AG04449 (cell line): ENCODE results near the gene CNTNAP2.

Experiments used
- CTCF ChIA-PET: fragments of 350-600 bp; formaldehyde crosslinking; extraction: SDS; loops from one replicate; lab custom pipeline; 2021; ENCODE audit warnings: antibody characterized with exemption; lab: Yijun Ruan, JAX
- POLR2A ChIA-PET: fragments of 400-600, 350-600 bp; formaldehyde crosslinking; extraction: SDS; loops from one replicate; lab custom pipeline; 2020; ENCODE audit warnings: antibody characterized with exemption, inconsistent platforms; lab: Yijun Ruan, JAX
- DNase-seq: peaks from one replicate; pipeline ENCODE4 v3.0.0-alpha.2; 2010; ENCODE audit warnings: low read depth, low spot score
- H3K4me3 ChIP-seq: 2 replicates; pipeline ENCODE4 v1.5.1; 2011; ENCODE audit warnings: low read depth, mild to moderate bottlenecking, control low read depth, low read length
- TF ChIP-seq, protein P1 (sequence below): IDR thresholded peaks from one replicate; pipeline ENCODE4 v1.5.1; 2011; ENCODE audit warnings: mild to moderate bottlenecking, moderate library complexity, low read length, control low read depth, inconsistent platforms; ENCODE audit not compliant: insufficient read depth; ENCODE audit errors: missing control alignments

CNTNAP2 gene

DNA sequence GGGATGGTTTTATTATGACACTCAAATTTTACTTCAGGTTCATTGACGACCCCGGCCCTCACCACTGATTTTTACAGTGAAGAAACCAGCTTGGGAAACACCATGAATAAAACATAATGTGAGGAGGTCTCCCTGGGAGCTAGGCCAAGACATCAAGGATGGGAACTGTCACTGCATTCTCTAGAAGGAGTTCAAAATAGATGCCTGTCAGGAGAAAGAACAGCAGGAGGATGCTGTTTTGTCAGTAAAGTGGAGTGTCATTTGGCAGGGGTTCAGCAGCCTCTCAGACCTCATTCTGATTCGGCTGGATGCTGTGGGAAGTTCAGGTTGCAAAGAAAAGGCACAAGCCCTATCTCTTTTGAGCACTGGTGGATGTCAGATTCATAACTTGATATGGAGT lies 2113.7 kb downstream of the CNTNAP2 start:
- no peak for DNase-seq
- TF ChIP-seq, protein P1, sequence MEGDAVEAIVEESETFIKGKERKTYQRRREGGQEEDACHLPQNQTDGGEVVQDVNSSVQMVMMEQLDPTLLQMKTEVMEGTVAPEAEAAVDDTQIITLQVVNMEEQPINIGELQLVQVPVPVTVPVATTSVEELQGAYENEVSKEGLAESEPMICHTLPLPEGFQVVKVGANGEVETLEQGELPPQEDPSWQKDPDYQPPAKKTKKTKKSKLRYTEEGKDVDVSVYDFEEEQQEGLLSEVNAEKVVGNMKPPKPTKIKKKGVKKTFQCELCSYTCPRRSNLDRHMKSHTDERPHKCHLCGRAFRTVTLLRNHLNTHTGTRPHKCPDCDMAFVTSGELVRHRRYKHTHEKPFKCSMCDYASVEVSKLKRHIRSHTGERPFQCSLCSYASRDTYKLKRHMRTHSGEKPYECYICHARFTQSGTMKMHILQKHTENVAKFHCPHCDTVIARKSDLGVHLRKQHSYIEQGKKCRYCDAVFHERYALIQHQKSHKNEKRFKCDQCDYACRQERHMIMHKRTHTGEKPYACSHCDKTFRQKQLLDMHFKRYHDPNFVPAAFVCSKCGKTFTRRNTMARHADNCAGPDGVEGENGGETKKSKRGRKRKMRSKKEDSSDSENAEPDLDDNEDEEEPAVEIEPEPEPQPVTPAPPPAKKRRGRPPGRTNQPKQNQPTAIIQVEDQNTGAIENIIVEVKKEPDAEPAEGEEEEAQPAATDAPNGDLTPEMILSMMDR = no peak
- POLR2A ChIA-PET = no interaction called here
- CTCF ChIA-PET = no interaction called here
- no peak overlapping the region for H3K4me3 ChIP-seq

DNA sequence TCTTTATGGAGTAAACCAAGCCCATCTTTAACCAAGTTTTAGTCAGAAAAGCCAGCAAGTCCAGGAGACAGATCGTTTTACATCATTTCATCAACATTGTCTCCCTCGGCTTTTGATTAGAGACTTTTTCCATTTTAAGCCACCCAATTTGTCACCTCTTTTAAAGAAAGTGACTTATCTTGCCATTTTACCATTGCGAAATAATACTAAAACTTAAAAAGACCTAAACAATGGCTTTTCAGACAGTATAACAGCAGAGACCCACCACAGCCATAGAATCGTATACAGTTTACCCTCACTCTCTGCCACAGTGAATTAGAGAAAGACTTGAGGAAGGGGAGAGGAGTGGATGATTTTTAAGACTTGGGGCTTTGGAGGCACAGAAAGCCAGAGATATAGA lies 2114.3 kb downstream of the CNTNAP2 start:
- TF ChIP-seq, protein P1 = no peak
- ChIA-PET POLR2A (no interaction called here), CTCF (no interaction called here)
- H3K4me3 ChIP-seq = no peak overlapping the region
- DNase-seq = no peak

DNA sequence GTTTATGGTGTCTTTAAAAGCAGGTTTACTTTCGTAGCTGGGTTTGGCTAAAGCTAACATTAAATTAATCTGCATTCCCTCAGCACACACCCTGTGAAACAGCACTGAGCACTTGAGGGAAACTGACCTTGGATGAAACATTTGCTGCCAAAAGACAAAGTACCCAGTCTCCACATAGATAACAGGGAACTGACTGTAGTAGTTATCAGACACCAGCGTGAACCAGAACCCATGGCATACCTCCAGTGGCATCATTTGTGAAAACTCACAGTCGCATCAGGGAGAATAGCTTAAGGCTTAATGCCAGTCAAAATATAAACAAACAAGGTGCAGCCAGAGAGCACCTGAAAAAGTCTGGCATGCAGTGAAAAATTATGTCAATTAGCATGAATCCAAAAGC lies 2116.2 kb downstream of the CNTNAP2 start:
- TF ChIP-seq, protein P1 = no peak
- POLR2A ChIA-PET = no interaction called here
- DNase-seq = no peak
- no peak overlapping the region for H3K4me3 ChIP-seq
- CTCF ChIA-PET = no interaction called here

DNA sequence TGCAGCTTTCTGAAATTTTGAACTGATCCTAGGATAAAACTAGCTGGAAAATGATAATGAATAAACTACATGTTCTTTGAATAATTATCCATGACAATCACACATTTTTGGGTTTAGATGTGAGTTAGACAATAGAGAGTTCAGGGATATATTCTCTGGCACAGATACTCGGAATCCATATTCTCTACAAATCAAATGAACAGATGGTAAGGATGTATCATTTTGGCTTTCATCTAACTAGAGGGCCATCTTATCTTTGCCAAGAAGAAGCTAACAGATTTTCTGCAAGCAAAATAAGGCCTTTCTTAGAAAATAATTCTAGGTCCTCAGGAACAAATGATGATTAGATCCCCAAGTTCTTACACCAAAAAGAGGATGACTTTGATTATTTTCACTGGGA lies 2118.1 kb downstream of the CNTNAP2 start:
- no peak overlapping the region for H3K4me3 ChIP-seq
- no peak for DNase-seq
- ChIA-PET CTCF (no interaction called here), POLR2A (no interaction called here)
- TF ChIP-seq, protein P1 = no peak

DNA sequence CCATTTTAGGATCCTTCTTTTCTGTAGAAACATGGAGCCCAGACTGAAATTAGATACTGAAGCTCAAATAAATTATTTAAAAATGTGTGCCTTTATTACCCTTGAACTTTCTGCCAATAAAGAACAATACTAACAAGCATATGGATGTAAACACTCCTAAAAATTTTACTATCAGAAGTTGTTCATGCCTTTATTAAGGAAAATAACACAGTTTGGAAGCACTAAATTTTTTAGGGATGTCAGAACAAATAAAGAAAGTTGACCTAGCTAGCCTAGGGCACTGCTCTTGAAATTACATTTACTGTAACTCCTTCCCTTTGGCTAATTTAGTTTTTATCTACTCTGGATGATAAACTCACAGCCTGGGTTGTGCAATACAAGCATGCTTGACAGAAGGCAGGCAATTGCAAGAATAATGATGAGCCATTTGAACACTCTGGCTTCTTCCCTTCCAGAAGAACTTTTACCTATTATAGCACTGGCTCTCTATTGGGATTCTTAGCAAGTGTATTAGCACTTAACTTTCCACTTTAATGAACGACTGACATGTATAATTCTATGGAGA lies 2122.2 kb downstream of the CNTNAP2 start:
- TF ChIP-seq, protein P1 = no peak
- CTCF ChIA-PET = no interaction called here
- POLR2A ChIA-PET = no interaction called here

DNA sequence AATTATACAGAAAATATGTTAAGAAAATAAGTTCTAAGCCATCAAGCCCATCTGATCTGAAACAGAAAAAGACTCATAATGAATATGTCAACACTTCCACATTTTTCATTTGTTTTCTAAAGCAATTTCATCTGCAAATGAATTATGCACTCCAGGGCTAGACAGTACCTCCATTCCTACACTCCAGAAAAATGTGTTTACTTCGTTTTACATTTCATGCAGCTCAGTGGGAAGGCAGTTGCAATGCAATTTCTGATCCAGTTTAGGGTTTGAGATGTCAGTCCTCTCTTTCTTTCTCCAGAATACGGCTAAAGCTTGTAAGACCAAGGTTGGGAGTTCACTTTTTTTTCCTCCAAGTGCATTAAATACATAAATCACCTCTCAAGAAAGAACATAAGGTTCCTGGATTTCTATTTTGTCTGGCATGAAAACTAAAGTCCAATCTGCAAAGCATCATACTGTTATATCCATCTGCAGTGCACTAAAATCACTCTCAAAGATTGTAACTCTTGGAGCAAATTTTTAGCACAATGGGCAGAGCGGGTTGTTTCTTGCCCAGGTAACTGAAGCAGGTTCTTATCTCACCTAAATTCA lies 2125.2 kb downstream of the CNTNAP2 start:
- CTCF ChIA-PET = interaction anchor here (2.2 kb wide), 1 partner anchor 811 kb away, joined by 13 read pairs; no protein-coding TSS in a partner anchor
- POLR2A ChIA-PET = no interaction called here
- TF ChIP-seq, protein P1 = no peak
- no peak overlapping the region for H3K4me3 ChIP-seq
- no peak for DNase-seq

More for the DNA sequence above, 2122.2 kb downstream of the CNTNAP2 start:
- DNase-seq = no peak
- H3K4me3 ChIP-seq = no peak overlapping the region
